Measurements from ENCODE around the gene COA6.
"Not testable (repeated sequence)": the region's sequence is repeated elsewhere in the genome, so short reads cannot be mapped to it uniquely, and the experiment has no call there.

Gene COA6

GRCh38 chr1:234381699-234382555 lies 8.7 kb downstream of the COA6 start:
- DNase-seq, result no peak
- Mint-ChIP-seq H3K4me3 (no peak overlapping the region), H3K27ac (no peak overlapping the region), H3K36me3 (peaks cover 68% of the 10 kb centered on the region), H3K4me1 (peaks cover 9% of the 10 kb centered on the region), H3K9me3 (peaks cover 5% of the 10 kb centered on the region), H3K27me3 (no peaks in the 10 kb centered on the region)
- CTCF ChIA-PET, result no interaction called here

- Mint-ChIP-seq H3K36me3 (peaks cover 43% of the 10 kb centered on the region), H3K9me3 (no peaks in the 10 kb centered on the region), H3K27ac (no peak overlapping the region), H3K4me3 (no peak overlapping the region), H3K4me1 (peaks cover 4% of the 10 kb centered on the region), H3K27me3 (no peaks in the 10 kb centered on the region)
- CTCF ChIA-PET, result interaction anchor here (1.0 kb wide), 1 partner anchor 12 kb away, joined by 7 read pairs; no protein-coding TSS in a partner anchor
- no peak for DNase-seq
These were observed 12.9 kb downstream of the COA6 start for GRCh38 chr1:234386122-234386521.

GRCh38 chr1:234388094-234388493 lies 14.8 kb downstream of the COA6 start:
- Mint-ChIP-seq H3K4me3 (no peak overlapping the region), H3K9me3 (no peaks in the 10 kb centered on the region), H3K27me3 (no peaks in the 10 kb centered on the region), H3K27ac (no peak overlapping the region), H3K36me3 (peaks cover 39% of the 10 kb centered on the region), H3K4me1 (peaks cover 4% of the 10 kb centered on the region)
- CTCF ChIA-PET, result interaction anchor here (1.0 to 1.1 kb wide), 2 partner anchors 21 to 65 kb away, joined by 3 to 6 read pairs; no protein-coding TSS in a partner anchor
- no peak for DNase-seq

- CTCF ChIA-PET, result interaction anchor here (0.7 to 2.2 kb wide), 6 partner anchors 16 to 94 kb away, joined by 3 to 11 read pairs (median 4); no protein-coding TSS in a partner anchor
These were observed 19.9 kb downstream of the COA6 start for GRCh38 chr1:234393190-234393589.

GRCh38 chr1:234395297-234395696 lies 22.0 kb downstream of the COA6 start:
- Mint-ChIP-seq H3K4me3 (no peak overlapping the region), H3K36me3 (peaks cover 15% of the 10 kb centered on the region), H3K9me3 (no peaks in the 10 kb centered on the region), H3K4me1 (peaks cover 29% of the 10 kb centered on the region), H3K27me3 (no peaks in the 10 kb centered on the region), H3K27ac (no peak overlapping the region)
- no peak for DNase-seq
- CTCF ChIA-PET, result interaction anchor here (0.9 to 1.1 kb wide), 2 partner anchors 14 to 22 kb away, joined by 3 to 5 read pairs; partner anchors contain the start of gene COA6

More at GRCh38 chr1:234393190-234393589, 19.9 kb downstream of the COA6 start:
- Mint-ChIP-seq H3K4me3 (no peak overlapping the region), H3K9me3 (no peaks in the 10 kb centered on the region), H3K27ac (peak overlapping the region; percentile 54), H3K27me3 (no peaks in the 10 kb centered on the region), H3K36me3 (peaks cover 23% of the 10 kb centered on the region), H3K4me1 (peaks cover 11% of the 10 kb centered on the region)
- DNase-seq, result peak; percentile 25

GRCh38 chr1:234396092-234396491 lies 22.8 kb downstream of the COA6 start:
- Mint-ChIP-seq H3K4me1 (peaks cover 36% of the 10 kb centered on the region), H3K4me3 (no peak overlapping the region), H3K27me3 (no peaks in the 10 kb centered on the region), H3K27ac (no peak overlapping the region), H3K36me3 (peaks cover 18% of the 10 kb centered on the region), H3K9me3 (no peaks in the 10 kb centered on the region)
- CTCF ChIA-PET, result no interaction called here
- DNase-seq, result no peak

- peak overlapping the region; percentile 67 for H3K27ac Mint-ChIP-seq
- no peak overlapping the region for H3K4me3 Mint-ChIP-seq
- CTCF ChIA-PET, result no interaction called here
- H3K9me3 Mint-ChIP-seq, result no peaks in the 10 kb centered on the region
- DNase-seq, result no peak
- H3K27me3 Mint-ChIP-seq, result no peaks in the 10 kb centered on the region
- peaks cover 15% of the 10 kb centered on the region for H3K36me3 Mint-ChIP-seq
- peaks cover 44% of the 10 kb centered on the region for H3K4me1 Mint-ChIP-seq
These were observed 23.6 kb downstream of the COA6 start for GRCh38 chr1:234396871-234397270.

- Mint-ChIP-seq H3K27me3 (no peaks in the 10 kb centered on the region), H3K9me3 (no peaks in the 10 kb centered on the region), H3K36me3 (peaks cover 13% of the 10 kb centered on the region), H3K27ac (no peak overlapping the region), H3K4me3 (no peak overlapping the region), H3K4me1 (peaks cover 51% of the 10 kb centered on the region)
- CTCF ChIA-PET, result interaction anchor here (0.6 to 2.4 kb wide), 2 partner anchors 11 to 24 kb away, joined by 3 to 8 read pairs; partner anchors contain the start of gene COA6
- DNase-seq, result no peak
These were observed 24.5 kb downstream of the COA6 start for GRCh38 chr1:234397732-234398131.

- CTCF ChIA-PET, result interaction anchor here (2.4 kb wide), 1 partner anchor 10 kb away, joined by 8 read pairs; no protein-coding TSS in a partner anchor
- H3K4me1 Mint-ChIP-seq, result peaks cover 56% of the 10 kb centered on the region
These were observed 25.7 kb downstream of the COA6 start for GRCh38 chr1:234398849-234399381.

GRCh38 chr1:234399515-234399914 lies 26.3 kb downstream of the COA6 start:
- not testable (repeated sequence) for H3K9me3 Mint-ChIP-seq, DNase-seq, H3K27me3 Mint-ChIP-seq
- Mint-ChIP-seq H3K4me1 (peaks cover 56% of the 10 kb centered on the region), H3K36me3 (peaks cover 14% of the 10 kb centered on the region), H3K27ac (peak overlapping the region; percentile 88), H3K4me3 (peak overlapping the region; percentile 51)
- CTCF ChIA-PET, result interaction anchor here (2.4 kb wide), 1 partner anchor 9 kb away, joined by 8 read pairs; no protein-coding TSS in a partner anchor

More at GRCh38 chr1:234398849-234399381, 25.7 kb downstream of the COA6 start:
- peaks cover 16% of the 10 kb centered on the region for H3K36me3 Mint-ChIP-seq
- peak overlapping the region; percentile 88 for H3K27ac Mint-ChIP-seq
- DNase-seq, result no peak
- H3K4me3 Mint-ChIP-seq, result peak overlapping the region; percentile 51
- no peaks in the 10 kb centered on the region for H3K9me3 Mint-ChIP-seq
- H3K27me3 Mint-ChIP-seq, result no peaks in the 10 kb centered on the region

- DNase-seq, result no peak
- H3K27ac Mint-ChIP-seq, result peak overlapping the region; percentile 95
- peaks cover 14% of the 10 kb centered on the region for H3K36me3 Mint-ChIP-seq
- H3K4me1 Mint-ChIP-seq, result peaks cover 62% of the 10 kb centered on the region
- no peaks in the 10 kb centered on the region for H3K9me3 Mint-ChIP-seq
- H3K27me3 Mint-ChIP-seq, result no peaks in the 10 kb centered on the region
- H3K4me3 Mint-ChIP-seq, result peak overlapping the region; percentile 70
- CTCF ChIA-PET, result no interaction called here
These were observed 27.5 kb downstream of the COA6 start for GRCh38 chr1:234400773-234401172.

- CTCF ChIA-PET, result no interaction called here
- H3K27me3 Mint-ChIP-seq, result no peaks in the 10 kb centered on the region
- peaks cover 16% of the 10 kb centered on the region for H3K36me3 Mint-ChIP-seq
- peak overlapping the region; percentile 70 for H3K4me3 Mint-ChIP-seq
- peak overlapping the region; percentile 95 for H3K27ac Mint-ChIP-seq
- no peaks in the 10 kb centered on the region for H3K9me3 Mint-ChIP-seq
- DNase-seq, result no peak
- peaks cover 68% of the 10 kb centered on the region for H3K4me1 Mint-ChIP-seq
These were observed 28.4 kb downstream of the COA6 start for GRCh38 chr1:234401658-234402057.

GRCh38 chr1:234402939-234403338 lies 29.7 kb downstream of the COA6 start:
- no peak for DNase-seq
- Mint-ChIP-seq H3K27me3 (no peaks in the 10 kb centered on the region), H3K36me3 (peaks cover 16% of the 10 kb centered on the region), H3K4me1 (peaks cover 76% of the 10 kb centered on the region), H3K4me3 (no peak overlapping the region), H3K9me3 (no peaks in the 10 kb centered on the region), H3K27ac (peak overlapping the region; percentile 67)
- CTCF ChIA-PET, result no interaction called here

GRCh38 chr1:234405676-234406075 lies 32.4 kb downstream of the COA6 start:
- H3K27ac Mint-ChIP-seq, result no peak overlapping the region
- H3K9me3 Mint-ChIP-seq, result no peaks in the 10 kb centered on the region
- CTCF ChIA-PET, result interaction anchor here (0.6 to 1.8 kb wide), 2 partner anchors 82 to 130 kb away, joined by 3 to 6 read pairs; no protein-coding TSS in a partner anchor
- DNase-seq, result no peak
- H3K4me3 Mint-ChIP-seq, result no peak overlapping the region
- H3K4me1 Mint-ChIP-seq, result peaks cover 72% of the 10 kb centered on the region
- H3K36me3 Mint-ChIP-seq, result peaks cover 19% of the 10 kb centered on the region
- no peaks in the 10 kb centered on the region for H3K27me3 Mint-ChIP-seq

Measured in activated naive CD4-positive, alpha-beta T cell treated with anti-CD3 and anti-CD28 coated beads, Interleukin-2, amount 10 ng/mL, durations not matched to agents 7 days and 5 days (primary cell).